ENCODE measurements around the gene PALD1. TPM values are rescaled to one million over a fixed set of nuclear protein-coding genes. Genes with fewer than 3 reads are reported as not detected.

The PALD1 gene
- polyA plus RNA-seq, 1 experiment, result 0.17 TPM

DNA sequence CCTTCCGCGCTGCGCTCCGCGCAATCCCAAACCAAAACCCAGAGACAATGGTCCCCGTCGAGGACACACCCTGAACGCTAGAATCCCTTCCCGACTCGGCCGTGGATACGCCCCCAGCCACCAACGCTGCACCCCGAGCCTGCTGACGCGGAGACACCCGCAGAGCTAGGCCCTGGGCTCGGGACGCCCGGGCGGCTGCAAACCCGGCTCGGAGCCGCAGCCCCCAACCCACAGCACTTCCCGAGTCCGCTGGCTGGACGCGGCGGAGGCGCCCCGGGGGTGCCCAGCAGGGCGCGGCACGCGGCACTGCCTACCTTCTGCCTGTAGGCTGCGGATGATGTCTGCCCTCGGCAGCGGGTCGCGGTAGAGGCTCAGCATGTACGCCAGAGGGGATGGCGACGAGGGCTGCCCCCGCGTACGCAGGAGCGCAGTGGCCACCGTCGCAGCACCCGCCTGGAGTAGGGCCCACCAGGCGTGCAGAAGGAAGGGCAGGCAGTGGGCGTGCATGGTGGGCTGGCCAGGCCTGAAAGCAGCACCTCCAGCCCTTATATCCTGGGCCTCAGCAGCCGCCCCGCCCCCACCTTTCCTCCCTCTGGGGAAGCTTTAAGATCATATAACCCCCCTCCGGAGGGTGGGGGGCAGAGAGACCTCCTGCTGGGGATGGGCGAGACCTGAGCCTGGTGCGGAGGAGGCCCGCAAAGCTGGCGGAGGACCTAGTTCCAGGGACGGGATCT, 37.2 kb upstream of the PALD1 start, which contains the start of gene NODAL:
NODAL (minus strand) TSS at position 521 of the 734 bp plus-strand sequence; CDS start at position 507, 14 bp downstream.
- Histone ChIP-seq H3K27ac (ENCODE audit: low read depth, low read length) (no peak within 1 kb of the TSS), H3K4me3 (ENCODE audit: low read depth, low read length) (no peak within 1 kb of the TSS), H3K27me3 (ENCODE audit: control insufficient read depth, insufficient read depth, low read length) (peaks cover 59% of the 10 kb centered on the region), H3K9me3 (ENCODE audit: control insufficient read depth, insufficient read depth, low read length) (no peaks in the 10 kb centered on the region; the same call in 1 of the 2 replicates)
- POLR2A ChIA-PET, result no interaction called here
- no peak for DNase-seq (ENCODE audit: low read depth, low spot score)
- TF ChIP-seq, protein P1, sequence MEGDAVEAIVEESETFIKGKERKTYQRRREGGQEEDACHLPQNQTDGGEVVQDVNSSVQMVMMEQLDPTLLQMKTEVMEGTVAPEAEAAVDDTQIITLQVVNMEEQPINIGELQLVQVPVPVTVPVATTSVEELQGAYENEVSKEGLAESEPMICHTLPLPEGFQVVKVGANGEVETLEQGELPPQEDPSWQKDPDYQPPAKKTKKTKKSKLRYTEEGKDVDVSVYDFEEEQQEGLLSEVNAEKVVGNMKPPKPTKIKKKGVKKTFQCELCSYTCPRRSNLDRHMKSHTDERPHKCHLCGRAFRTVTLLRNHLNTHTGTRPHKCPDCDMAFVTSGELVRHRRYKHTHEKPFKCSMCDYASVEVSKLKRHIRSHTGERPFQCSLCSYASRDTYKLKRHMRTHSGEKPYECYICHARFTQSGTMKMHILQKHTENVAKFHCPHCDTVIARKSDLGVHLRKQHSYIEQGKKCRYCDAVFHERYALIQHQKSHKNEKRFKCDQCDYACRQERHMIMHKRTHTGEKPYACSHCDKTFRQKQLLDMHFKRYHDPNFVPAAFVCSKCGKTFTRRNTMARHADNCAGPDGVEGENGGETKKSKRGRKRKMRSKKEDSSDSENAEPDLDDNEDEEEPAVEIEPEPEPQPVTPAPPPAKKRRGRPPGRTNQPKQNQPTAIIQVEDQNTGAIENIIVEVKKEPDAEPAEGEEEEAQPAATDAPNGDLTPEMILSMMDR (IDR thresholded peaks at IDR 0.05; ENCODE audit: low read depth, low read length), result no peak
- CTCF ChIA-PET, result no interaction called here

DNA sequence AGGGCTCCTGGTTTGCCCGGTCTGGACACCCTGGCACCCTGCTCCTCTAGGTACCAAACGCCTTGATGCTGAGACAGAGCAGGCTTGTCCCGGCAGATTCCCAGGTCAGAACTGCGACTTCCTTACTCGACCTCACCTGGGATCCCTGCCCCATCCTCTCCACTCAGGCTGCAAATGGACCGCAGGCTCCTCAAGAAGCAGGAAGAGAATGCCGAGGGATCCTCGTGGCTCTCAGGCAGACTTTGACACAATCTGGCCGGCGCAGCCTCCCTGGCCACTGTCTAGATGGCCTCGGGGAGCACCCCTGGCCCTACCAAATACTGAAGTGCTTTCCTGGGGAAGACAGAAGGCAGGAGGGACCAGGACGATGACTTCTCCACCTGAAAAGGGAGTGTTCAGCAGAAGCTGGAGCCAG, 36.7 kb upstream of the PALD1 start:
- Histone ChIP-seq H3K27me3 (ENCODE audit: control insufficient read depth, insufficient read depth, low read length) (peaks cover 59% of the 10 kb centered on the region), H3K27ac (ENCODE audit: low read depth, low read length) (no peak overlapping the region), H3K9me3 (ENCODE audit: control insufficient read depth, insufficient read depth, low read length) (no peaks in the 10 kb centered on the region; the same call in 1 of the 2 replicates), H3K4me3 (ENCODE audit: low read depth, low read length) (no peak overlapping the region)
- DNase-seq (ENCODE audit: low read depth, low spot score), result no peak
- ChIA-PET POLR2A (no interaction called here), CTCF (interaction anchor here (0.6 kb wide), 1 partner anchor 14 kb away, joined by 3 read pairs; no protein-coding TSS in a partner anchor)
- TF ChIP-seq, protein P1 (IDR thresholded peaks at IDR 0.05; ENCODE audit: low read depth, low read length), result no peak

DNA sequence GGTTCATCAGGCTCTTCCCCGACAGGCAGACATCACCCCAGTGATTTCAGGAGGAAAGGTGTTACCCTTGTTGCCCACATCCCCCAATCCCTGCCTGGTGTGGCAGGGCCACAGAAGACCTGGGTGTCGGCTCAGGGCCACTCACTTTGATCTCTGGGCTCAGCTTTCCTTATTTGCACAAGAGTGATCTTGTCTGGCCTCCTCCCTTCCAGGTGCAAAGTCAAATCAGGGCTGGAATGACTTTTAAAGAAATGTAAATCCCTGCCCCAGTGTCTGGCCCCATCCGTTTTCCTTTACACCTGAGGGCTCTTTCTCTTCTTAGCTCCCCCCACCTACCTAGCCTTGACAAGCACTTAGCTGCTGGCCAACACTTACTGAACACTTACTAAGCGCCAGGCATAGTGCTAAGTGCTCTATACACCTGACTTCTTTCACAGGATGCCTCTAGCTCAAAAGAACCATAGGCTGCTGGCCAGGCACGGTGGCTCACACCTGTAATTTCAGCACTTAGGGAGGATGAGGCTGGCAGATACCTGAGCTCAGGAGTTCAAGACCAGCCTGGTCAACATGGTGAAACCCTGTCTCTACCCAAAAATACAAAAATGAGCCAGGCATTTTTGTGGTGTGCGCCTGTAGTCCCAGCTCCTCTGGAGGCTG, 36.1 kb upstream of the PALD1 start:
- Histone ChIP-seq H3K9me3 (ENCODE audit: control insufficient read depth, insufficient read depth, low read length) (no peaks in the 10 kb centered on the region; the same call in 1 of the 2 replicates), H3K4me3 (ENCODE audit: low read depth, low read length) (no peak overlapping the region), H3K27ac (ENCODE audit: low read depth, low read length) (no peak overlapping the region), H3K27me3 (ENCODE audit: control insufficient read depth, insufficient read depth, low read length) (peaks cover 59% of the 10 kb centered on the region)
- CTCF ChIA-PET, result interaction anchor here (0.6 to 0.7 kb wide), 3 partner anchors 10 to 249 kb away, joined by 3 read pairs; no protein-coding TSS in a partner anchor
- DNase-seq (ENCODE audit: low read depth, low spot score), result no peak
- POLR2A ChIA-PET, result interaction anchor here (0.6 kb wide), 1 partner anchor 75 kb away, joined by 5 read pairs; no protein-coding TSS in a partner anchor
- TF ChIP-seq, protein P1 (IDR thresholded peaks at IDR 0.05; ENCODE audit: low read depth, low read length), result no peak

DNA sequence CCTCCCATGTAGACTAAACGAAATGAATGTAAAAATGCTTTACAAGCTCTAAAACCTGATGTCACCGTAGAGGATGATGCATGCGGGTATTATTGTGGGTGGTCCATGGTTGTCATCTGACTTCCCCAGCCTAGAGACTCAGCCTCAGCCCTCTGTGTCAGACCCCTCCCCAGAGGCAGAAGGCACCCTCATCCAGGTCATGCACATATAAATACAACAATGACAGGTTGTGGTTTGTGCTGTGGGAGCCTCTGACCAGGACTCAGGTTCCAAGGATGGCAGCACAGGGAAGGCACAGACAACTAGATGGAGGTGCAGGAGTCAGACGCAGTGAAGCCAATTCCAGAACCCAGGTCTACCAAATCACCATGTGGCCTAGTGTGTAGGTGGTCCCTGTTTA, 33.8 kb upstream of the PALD1 start:
- peaks cover 48% of the 10 kb centered on the region for H3K27me3 ChIP-seq (ENCODE audit: control insufficient read depth, insufficient read depth, low read length)
- no peak overlapping the region for H3K27ac ChIP-seq (ENCODE audit: low read depth, low read length)
- no peak for DNase-seq (ENCODE audit: low read depth, low spot score)
- H3K9me3 ChIP-seq (ENCODE audit: control insufficient read depth, insufficient read depth, low read length), result no peaks in the 10 kb centered on the region; the same call in 1 of the 2 replicates
- ChIA-PET CTCF (interaction anchor here (0.6 to 2.2 kb wide), 2 partner anchors 63 to 223 kb away, joined by 3 to 6 read pairs; no protein-coding TSS in a partner anchor), POLR2A (no interaction called here)
- TF ChIP-seq, protein P1 (IDR thresholded peaks at IDR 0.05; ENCODE audit: low read depth, low read length), result no peak
- H3K4me3 ChIP-seq (ENCODE audit: low read depth, low read length), result no peak overlapping the region

Data from AG04450 (cell line).